H1 (cell line): ENCODE data around the gene STEAP1. TPM values are rescaled to one million over a fixed set of nuclear protein-coding genes. Genes with fewer than 3 reads are reported as not detected.

Experiments
- CTCF ChIA-PET: fragments of 300-600 bp; sonication (Branson Sonifier 250); formaldehyde crosslinking; loops from one replicate; lab custom pipeline; 2021; ENCODE audit not compliant: partially characterized antibody; lab: Charles Lee
- POLR2A ChIA-PET: fragments of 300-600 bp; sonication (Branson Sonifier 250); formaldehyde crosslinking; loops from one replicate; lab custom pipeline; 2021; ENCODE audit warnings: inconsistent platforms; ENCODE audit not compliant: partially characterized antibody; lab: Charles Lee
- DNase-seq, 2 experiments: peaks; one replicate each; pipeline versions ENCODE4 v3.0.0 to v3.0.0-alpha.2; 2010 to 2022; ENCODE audit warnings: low spot score in 2 of 2, low read depth in 1 of 2, mixed read lengths in 1 of 2
- FAIRE-seq: peaks from 2 replicates; lab custom pipeline; 2011; peaks lifted over from hg19 to GRCh38; lab: Jason Lieb, UNC
- H2AFZ ChIP-seq: 2 replicates; pipeline ENCODE4 v1.8.1; 2012; ENCODE audit warnings: low read length, inconsistent platforms
- H2AK5ac ChIP-seq: 2 replicates; pipeline ENCODE4 v1.6.1; 2013; ENCODE audit warnings: low read depth, low read length
- H2BK120ac ChIP-seq: replicated peaks from 2 replicates; pipeline ENCODE3; 2013; ENCODE audit warnings: low read depth, low read length, inconsistent platforms
- H2BK12ac ChIP-seq: 2 replicates; pipeline ENCODE4 v1.6.1; 2013; ENCODE audit warnings: low read depth, low read length
- H2BK15ac ChIP-seq: 2 replicates; pipeline ENCODE4 v1.6.1; 2013; ENCODE audit warnings: low read length
- H2BK20ac ChIP-seq: 2 replicates; pipeline ENCODE4 v1.6.1; 2013; ENCODE audit warnings: low read length
- H2BK5ac ChIP-seq: 2 replicates; pipeline ENCODE4 v1.6.1; 2013; ENCODE audit warnings: low read depth, low read length
- H3K14ac ChIP-seq: 2 replicates; pipeline ENCODE4 v1.6.1; 2013; ENCODE audit warnings: inconsistent platforms; ENCODE audit not compliant: insufficient read length
- H3K18ac ChIP-seq: 2 replicates; pipeline ENCODE4 v1.6.1; 2013; ENCODE audit warnings: low read length; ENCODE audit errors: extremely low read depth
- H3K23ac ChIP-seq: 2 replicates; pipeline ENCODE4 v1.6.1; 2013; ENCODE audit warnings: inconsistent platforms; ENCODE audit not compliant: insufficient read length
- H3K23me2 ChIP-seq: 2 replicates; pipeline ENCODE4 v1.6.1; 2013; ENCODE audit warnings: low read depth, low read length
- H3K27ac ChIP-seq: 2 replicates; pipeline ENCODE4 v1.6.1; 2011; ENCODE audit warnings: low read depth, low read length, inconsistent platforms
- H3K27me3 ChIP-seq, 4 experiments: replicated peaks in 1 of 4; 1 replicate in 1 of 4; 2 replicates in 3 of 4; pipeline versions ENCODE4 v1.6.1 to v1.8.1; 2011 to 2013; ENCODE audit warnings: low read length in 3 of 4, mild to moderate bottlenecking in 3 of 4, inconsistent platforms in 2 of 4, mixed read lengths in 2 of 4, moderate library complexity in 1 of 4; ENCODE audit not compliant: control insufficient read depth in 3 of 4, insufficient read depth in 3 of 4; ENCODE audit errors: extremely low read depth in 1 of 4
- H3K36me3 ChIP-seq, 4 experiments: 2 replicates each; pipeline versions ENCODE4 v1.6.1 to v1.8.1; 2011 to 2013; ENCODE audit warnings: mild to moderate bottlenecking in 4 of 4, low read length in 3 of 4, moderate library complexity in 2 of 4, control low read depth in 1 of 4, inconsistent platforms in 1 of 4; ENCODE audit not compliant: insufficient read depth in 4 of 4, control insufficient read depth in 2 of 4
- H3K4ac ChIP-seq: replicated peaks from 2 replicates; pipeline ENCODE3; 2013; ENCODE audit warnings: low read length, low read depth, mixed read lengths, inconsistent platforms; ENCODE audit not compliant: insufficient read length
- H3K4me1 ChIP-seq, 4 experiments: replicated peaks in 1 of 4; 1 replicate in 1 of 4; 2 replicates in 3 of 4; pipeline versions ENCODE4 v1.6.1 to v1.8.1; 2011 to 2013; ENCODE audit warnings: low read length in 3 of 4, inconsistent platforms in 2 of 4, mixed read lengths in 1 of 4; ENCODE audit not compliant: insufficient read depth in 4 of 4, control insufficient read depth in 3 of 4
- H3K4me2 ChIP-seq, 2 experiments: 2 replicates each; pipeline versions ENCODE4 v1.6.1 to v1.8.1; 2011 to 2013; ENCODE audit warnings: low read depth in 2 of 2, low read length in 2 of 2, control low read depth in 1 of 2, inconsistent platforms in 1 of 2, mild to moderate bottlenecking in 1 of 2; ENCODE audit not compliant: insufficient read depth in 1 of 2
- H3K4me3 ChIP-seq, 4 experiments: fragments of 200-600, 300-600 bp in 1 of 4; sonication (generic), shearing (Covaris generic), sonication (Bioruptor Twin) in 1 of 4; 2 replicates each; pipeline versions ENCODE4 v1.5.1 to v1.8.1; 2011 to 2016; ENCODE audit warnings: low read length in 4 of 4, low read depth in 3 of 4, control low read depth in 2 of 4, inconsistent platforms in 2 of 4, mild to moderate bottlenecking in 2 of 4, mixed read lengths in 1 of 4, moderate library complexity in 1 of 4; ENCODE audit not compliant: insufficient read depth in 2 of 4; ENCODE audit errors: extremely low read depth in 1 of 4
- H3K56ac ChIP-seq: replicated peaks from 2 replicates; pipeline ENCODE3; 2013; ENCODE audit warnings: low read depth, mild to moderate bottlenecking, mixed read lengths, low read length, inconsistent platforms; ENCODE audit not compliant: insufficient read length
- H3K79me1 ChIP-seq: 2 replicates; pipeline ENCODE4 v1.6.1; 2013; ENCODE audit warnings: low read depth, low read length, control low read depth
- H3K79me2 ChIP-seq, 2 experiments: 2 replicates each; pipeline versions ENCODE4 v1.6.1 to v1.8.1; 2012 to 2013; ENCODE audit warnings: low read length in 2 of 2, mild to moderate bottlenecking in 2 of 2, inconsistent platforms in 1 of 2; ENCODE audit not compliant: insufficient read depth in 2 of 2, control insufficient read depth in 1 of 2
- H3K9ac ChIP-seq, 4 experiments: replicated peaks in 1 of 4; 1 replicate in 1 of 4; 2 replicates in 3 of 4; pipeline versions ENCODE4 v1.6.1 to v1.8.1; 2011 to 2013; ENCODE audit warnings: low read depth in 3 of 4, low read length in 3 of 4, control low read depth in 2 of 4, mild to moderate bottlenecking in 2 of 4, moderate library complexity in 2 of 4, inconsistent platforms in 1 of 4; ENCODE audit errors: extremely low read depth in 1 of 4
- H3K9me3 ChIP-seq, 2 experiments: 2 replicates each; pipeline versions ENCODE4 v1.6.1 to v1.8.1; 2012 to 2013; ENCODE audit warnings: mild to moderate bottlenecking in 2 of 2, moderate library complexity in 2 of 2, control low read depth in 1 of 2, inconsistent platforms in 1 of 2, low read depth in 1 of 2, low read length in 1 of 2, mixed read lengths in 1 of 2; ENCODE audit not compliant: insufficient read depth in 2 of 2
- H4K20me1 ChIP-seq, 2 experiments: replicated peaks in 1 of 2; 2 replicates each; pipeline versions ENCODE3 to v1.8.1; 2011 to 2013; ENCODE audit warnings: inconsistent platforms in 2 of 2, low read length in 2 of 2, mild to moderate bottlenecking in 1 of 2; ENCODE audit not compliant: insufficient read depth in 2 of 2, control insufficient read depth in 1 of 2
- H4K5ac ChIP-seq: 2 replicates; pipeline ENCODE4 v1.6.1; 2013; ENCODE audit warnings: low read length, low read depth, mixed read lengths, inconsistent platforms; ENCODE audit not compliant: insufficient read length
- H4K8ac ChIP-seq: 2 replicates; pipeline ENCODE4 v1.8.0; 2013; ENCODE audit warnings: mild to moderate bottlenecking, moderate library complexity, low read length, inconsistent platforms; ENCODE audit not compliant: insufficient read depth; ENCODE audit errors: extremely low read depth
- H4K91ac ChIP-seq: replicated peaks from 2 replicates; pipeline ENCODE3; 2013; ENCODE audit warnings: low read length, mixed read lengths, inconsistent platforms; ENCODE audit not compliant: insufficient read length
- BACH1 ChIP-seq: IDR thresholded peaks from 2 replicates; pipeline ENCODE4 v1.6.1; 2012; ENCODE audit warnings: low read length, improper control_type of control experiment
- CHD1 ChIP-seq: IDR thresholded peaks from 2 replicates; pipeline ENCODE4 v1.6.1; 2012; ENCODE audit warnings: low read depth, low read length, improper control_type of control experiment
- JUN ChIP-seq: IDR thresholded peaks from 2 replicates; pipeline ENCODE4 v1.6.1; 2011; ENCODE audit warnings: low read depth, mild to moderate bottlenecking, improper control_type of control experiment, low read length
- JUND ChIP-seq: IDR thresholded peaks from 2 replicates; pipeline ENCODE4 v1.6.1; 2011; ENCODE audit warnings: mild to moderate bottlenecking, improper control_type of control experiment, low read length
- PHF8 ChIP-seq: fragments of 200-600 bp; sonication (generic); conservative IDR thresholded peaks from 2 replicates; pipeline ENCODE4 v1.7.1; 2012; ENCODE audit warnings: low read depth, mild to moderate bottlenecking, inconsistent platforms, low read length, moderate library complexity
- SP1 ChIP-seq: IDR thresholded peaks from 2 replicates; pipeline ENCODE4 v1.6.1; 2011; ENCODE audit warnings: low read depth, low read length
- ZNF274 ChIP-seq: IDR thresholded peaks from 2 replicates; pipeline ENCODE4 v1.7.0; 2012; ENCODE audit warnings: low read length, borderline replicate concordance; ENCODE audit errors: extremely low read depth
- WGBS, 2 experiments: shearing (Covaris generic) in 1 of 2; methylation state at CpG; one replicate each; pipeline versions ENCODE4 v1.1.6 to v1.1.7; 2013 to 2015; ENCODE audit warnings: low lambda C conversion rate in 2 of 2, mixed read lengths in 2 of 2, inconsistent platforms in 1 of 2, low coverage in 1 of 2, missing lambda C conversion rate in 1 of 2; ENCODE audit not compliant: insufficient replicate concordance in 2 of 2, insufficient coverage in 1 of 2, insufficient read length in 1 of 2; ENCODE audit errors: extremely low coverage in 1 of 2, missing lambda C conversion rate in 1 of 2; 5-methylcytosine and 5-hydroxymethylcytosine counted together
- polyA plus RNA-seq, 7 experiments: library from polyadenylated mRNA; depleted of rRNA in 3 of 7; stranded (reverse) in 5 of 7; unstranded in 2 of 7; fragments of >200 nt in 5 of 7; fragments of 200-250 nt in 2 of 7; gene quantifications; 1 replicate in 5 of 7; 2 replicates in 1 of 7; 4 replicates in 1 of 7; pipeline versions ENCODE4 v1.2.1 to v1.2.3, GENCODE V29; 2011 to 2013; ENCODE audit warnings: missing spikeins in 2 of 7, mixed read lengths in 2 of 7
- total RNA-seq: library from RNA; stranded (reverse); fragmentation: NEBNext Ultra II Directional; extraction: Animal tissue kit (Norgen Biotek cat#: 25700); gene quantifications from 2 replicates; pipeline ENCODE4 v1.2.1, GENCODE V29; 2021
- TF ChIP-seq, protein P1 (sequence below): IDR thresholded peaks from 2 replicates; pipeline ENCODE4 v1.6.1; 2012; ENCODE audit warnings: inconsistent platforms

STEAP1 gene
- total and polyA plus RNA-seq, 2 of the 8 experiments (the other 6 are each of a cell fraction or from before 2014, with no cell fraction given) = 9.2 to 9.5 TPM

DNA sequence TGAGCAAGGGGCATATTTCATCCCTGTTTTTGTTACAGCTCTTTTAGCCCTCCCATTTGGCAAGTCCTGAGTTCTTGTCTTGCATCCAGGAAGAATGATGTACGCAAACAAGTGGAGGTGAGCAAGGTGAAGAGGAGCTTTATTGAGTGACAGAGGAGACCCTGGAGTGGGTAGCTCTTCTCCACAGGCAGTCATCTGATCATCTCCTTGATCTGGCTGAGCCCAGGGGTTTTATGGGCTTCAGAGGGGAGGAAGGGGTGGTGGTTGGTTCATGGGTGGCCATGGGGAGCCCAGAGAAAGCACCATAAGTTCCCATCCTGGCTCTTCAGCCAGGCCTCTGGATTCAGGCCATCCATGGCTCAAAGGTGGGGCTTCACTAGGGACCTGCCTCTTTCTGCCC lies 21.9 kb downstream of the STEAP1 start:
- no peak overlapping the region for H2BK5ac ChIP-seq
- H3K4me2 ChIP-seq = no peak overlapping the region
- H2BK120ac ChIP-seq = no peak overlapping the region
- peaks cover 9 to 11% of the 10 kb centered on the region in 2 experiments; a peak in 3 of 4 replicates for H3K9me3 ChIP-seq
- no peak overlapping the region for H3K27ac ChIP-seq
- no peak overlapping the region for H3K23ac ChIP-seq
- no peak overlapping the region for H3K14ac ChIP-seq
- no peaks in the 10 kb centered on the region for H4K20me1 ChIP-seq
- H3K18ac ChIP-seq = no peak overlapping the region
- H3K4me3 ChIP-seq = peak overlapping the region in 1 of 4 experiments; percentile 6; a peak in 2 of 8 replicates
- no peak overlapping the region for H3K56ac ChIP-seq
- H3K9ac ChIP-seq = no peak overlapping the region
- no peak overlapping the region for H4K91ac ChIP-seq
- H4K8ac ChIP-seq = no peak overlapping the region; the same call in 1 of the 2 replicates
- FAIRE-seq = no peak
- no peak overlapping the region for H2BK20ac ChIP-seq
- TF ChIP-seq JUND (no peak), JUN (no peak), CHD1 (no peak), ZNF274 (no peak), SP1 (no peak), BACH1 (no peak), PHF8 (no peak)
- TF ChIP-seq, protein P1, sequence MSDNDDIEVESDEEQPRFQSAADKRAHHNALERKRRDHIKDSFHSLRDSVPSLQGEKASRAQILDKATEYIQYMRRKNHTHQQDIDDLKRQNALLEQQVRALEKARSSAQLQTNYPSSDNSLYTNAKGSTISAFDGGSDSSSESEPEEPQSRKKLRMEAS = no peak
- no peak overlapping the region for H2BK15ac ChIP-seq
- no peaks in the 10 kb centered on the region for H3K27me3 ChIP-seq
- no peak overlapping the region for H4K5ac ChIP-seq
- no peak overlapping the region for H2BK12ac ChIP-seq
- no peaks in the 10 kb centered on the region for H3K79me2 ChIP-seq
- WGBS, 2 experiments = 73% methylated on average over 1 of the region's 1 CpG; no CpG with 5 or more reads in 1 of the 2 experiments
- H3K36me3 ChIP-seq = no peaks in the 10 kb centered on the region
- ChIA-PET POLR2A (no interaction called here), CTCF (interaction anchor here (1.2 to 2.3 kb wide), 2 partner anchors 8 to 10 kb away, joined by 4 to 14 read pairs; no protein-coding TSS in a partner anchor)
- H2AK5ac ChIP-seq = no peak overlapping the region
- H3K4ac ChIP-seq = no peak overlapping the region
- H2AFZ ChIP-seq = no peak overlapping the region
- H3K4me1 ChIP-seq = peaks cover 0 to 3% (median 0%) of the 10 kb centered on the region in 4 experiments; a peak in 2 of 7 replicates
- no peaks in the 10 kb centered on the region for H3K23me2 ChIP-seq
- H3K79me1 ChIP-seq = no peaks in the 10 kb centered on the region
- DNase-seq = no peak
